Gastrocnemius medialis (tissue), 4 donors: Measurements from ENCODE around the gene GDPD5.

Experiments used
- POLR2A ChIP-seq, 2 donors: fragments of 450-650 bp; IDR thresholded peaks; one replicate each; pipeline ENCODE4 v1.6.1; 2017; ENCODE audit warnings: antibody characterized with exemption in 2 of 2, mild to moderate bottlenecking in 2 of 2, moderate library complexity in 2 of 2
- TF ChIP-seq, protein P1 (sequence below), 5 experiments: fragments of 450-650 bp in 3 of 5; fragments of 200-600 bp in 2 of 5; sonication (generic) in 2 of 5; IDR thresholded peaks in 4 of 5; conservative IDR thresholded peaks in 1 of 5; 1 replicate in 4 of 5; 2 replicates in 1 of 5; pipeline ENCODE4 v1.5.1; 2016 to 2019; ENCODE audit warnings: antibody characterized with exemption in 5 of 5, mild to moderate bottlenecking in 3 of 5, moderate library complexity in 3 of 5

DNA sequence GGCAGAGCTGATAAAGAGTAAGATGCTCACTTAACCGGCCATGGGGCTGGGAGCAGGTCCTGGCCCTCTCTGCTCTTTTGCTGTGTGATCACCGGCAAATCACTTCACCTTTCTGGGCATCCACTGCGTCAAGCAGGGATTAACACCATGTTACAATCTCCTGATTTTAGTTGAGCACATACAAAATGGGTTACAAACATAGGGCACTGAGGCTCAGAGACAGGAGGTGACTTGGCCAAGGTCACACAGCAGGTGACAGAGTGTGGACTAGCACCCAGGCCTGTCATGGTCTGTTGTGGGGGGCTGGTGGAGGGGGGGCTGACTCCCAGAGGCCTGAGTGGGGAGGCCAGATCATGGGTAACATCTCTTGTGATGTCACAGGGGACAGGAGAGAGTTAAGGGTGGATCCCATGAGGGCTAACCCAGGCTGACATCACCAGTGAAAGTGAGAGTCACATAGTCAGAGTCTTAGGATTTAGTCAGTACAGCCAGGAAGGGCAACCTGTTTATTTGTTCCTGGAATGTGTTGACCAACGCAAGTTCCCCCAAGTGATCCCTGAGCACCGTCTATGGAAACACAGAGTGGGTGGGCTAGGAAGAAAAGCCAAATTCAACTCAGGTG is 27.8 kb downstream of the GDPD5 start:
- TF ChIP-seq, protein P1, sequence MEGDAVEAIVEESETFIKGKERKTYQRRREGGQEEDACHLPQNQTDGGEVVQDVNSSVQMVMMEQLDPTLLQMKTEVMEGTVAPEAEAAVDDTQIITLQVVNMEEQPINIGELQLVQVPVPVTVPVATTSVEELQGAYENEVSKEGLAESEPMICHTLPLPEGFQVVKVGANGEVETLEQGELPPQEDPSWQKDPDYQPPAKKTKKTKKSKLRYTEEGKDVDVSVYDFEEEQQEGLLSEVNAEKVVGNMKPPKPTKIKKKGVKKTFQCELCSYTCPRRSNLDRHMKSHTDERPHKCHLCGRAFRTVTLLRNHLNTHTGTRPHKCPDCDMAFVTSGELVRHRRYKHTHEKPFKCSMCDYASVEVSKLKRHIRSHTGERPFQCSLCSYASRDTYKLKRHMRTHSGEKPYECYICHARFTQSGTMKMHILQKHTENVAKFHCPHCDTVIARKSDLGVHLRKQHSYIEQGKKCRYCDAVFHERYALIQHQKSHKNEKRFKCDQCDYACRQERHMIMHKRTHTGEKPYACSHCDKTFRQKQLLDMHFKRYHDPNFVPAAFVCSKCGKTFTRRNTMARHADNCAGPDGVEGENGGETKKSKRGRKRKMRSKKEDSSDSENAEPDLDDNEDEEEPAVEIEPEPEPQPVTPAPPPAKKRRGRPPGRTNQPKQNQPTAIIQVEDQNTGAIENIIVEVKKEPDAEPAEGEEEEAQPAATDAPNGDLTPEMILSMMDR (IDR thresholded peaks at IDR 0.05 in 4 of 5, conservative IDR thresholded peaks at IDR 0.05 in 1 of 5), result no peak
- TF ChIP-seq POLR2A (IDR thresholded peaks at IDR 0.05), result no peak
